Ishikawa (cell line): Measurements from ENCODE around the gene CROCC.

Experiments used
- EGR1 ChIP-seq: IDR thresholded peaks from 2 replicates; pipeline ENCODE4 v1.6.1; 2012
- EP300 ChIP-seq: IDR thresholded peaks from 2 replicates; pipeline ENCODE4 v1.6.1; 2012; ENCODE audit warnings: borderline replicate concordance
- MAX ChIP-seq: IDR thresholded peaks from 2 replicates; pipeline ENCODE4 v1.6.1; 2012
- RAD21 ChIP-seq: IDR thresholded peaks from 2 replicates; pipeline ENCODE4 v1.6.1; 2012; ENCODE audit warnings: low read depth
- REST ChIP-seq: IDR thresholded peaks from 2 replicates; pipeline ENCODE4 v1.6.1; 2012; ENCODE audit warnings: low read depth, mild to moderate bottlenecking
- TAF1 ChIP-seq: IDR thresholded peaks from 2 replicates; pipeline ENCODE4 v1.6.1; 2012; ENCODE audit warnings: low read depth, mild to moderate bottlenecking
- TEAD4 ChIP-seq: IDR thresholded peaks from 2 replicates; pipeline ENCODE4 v1.6.1; 2012
- USF1 ChIP-seq: IDR thresholded peaks from 2 replicates; pipeline ENCODE4 v1.6.1; 2012
- YY1 ChIP-seq: IDR thresholded peaks from 2 replicates; pipeline ENCODE4 v1.6.1; 2012; ENCODE audit warnings: low read depth
- ZBTB7A ChIP-seq: IDR thresholded peaks from 2 replicates; pipeline ENCODE4 v1.6.1; 2012; ENCODE audit warnings: low read depth

GRCh38 chr1:16967095-16967575 lies 45.4 kb downstream of the CROCC start:
- no peak; the same call in 1 of the 2 replicates for TF ChIP-seq EP300
- TF ChIP-seq MAX = no peak
- TF ChIP-seq REST = no peak
- no peak for TF ChIP-seq RAD21
- TF ChIP-seq EGR1 = no peak
- TF ChIP-seq TEAD4 = no peak
- no peak for TF ChIP-seq TAF1
- TF ChIP-seq YY1 = no peak
- no peak for TF ChIP-seq USF1
- TF ChIP-seq ZBTB7A = peak; percentile 66; the same call in 1 of the 2 replicates
